Fibroblast of lung (primary cell): ENCODE results near the gene KCP. TPM values are rescaled to one million over a fixed set of nuclear protein-coding genes. Genes with fewer than 3 reads are reported as not detected.
A peak's percentile ranks its signal among the peaks of the same experiment; 100 is the strongest.

Experiments
- DNase-seq, 2 donors: peaks; one replicate each; pipeline versions ENCODE4 v3.0.0 to v3.0.0-alpha.2; 2010; ENCODE audit warnings: low read depth in 2 of 2
- H2AFZ ChIP-seq: 2 replicates; pipeline ENCODE4 v1.5.1; 2012; ENCODE audit warnings: low read length, control low read depth, inconsistent platforms
- H3K27ac ChIP-seq: 2 replicates; pipeline ENCODE4 v1.5.1; 2011; ENCODE audit warnings: low read length, control low read depth; ENCODE audit not compliant: insufficient read depth
- H3K27me3 ChIP-seq: 2 replicates; pipeline ENCODE4 v1.5.1; 2011; ENCODE audit warnings: mild to moderate bottlenecking, low read length; ENCODE audit not compliant: control insufficient read depth, insufficient read depth
- H3K36me3 ChIP-seq: 2 replicates; pipeline ENCODE4 v1.5.1; 2011; ENCODE audit warnings: low read length; ENCODE audit not compliant: control insufficient read depth, insufficient read depth
- H3K4me1 ChIP-seq: 2 replicates; pipeline ENCODE4 v1.5.1; 2011; ENCODE audit warnings: low read length; ENCODE audit not compliant: control insufficient read depth, insufficient read depth; ENCODE audit errors: extremely low read depth
- H3K4me2 ChIP-seq: 2 replicates; pipeline ENCODE4 v1.5.1; 2011; ENCODE audit warnings: low read length, control low read depth; ENCODE audit not compliant: insufficient read depth; ENCODE audit errors: extremely low read depth
- H3K4me3 ChIP-seq, 4 experiments: fragments of 200-600 bp in 1 of 4; sonication (generic) in 1 of 4; replicated peaks in 1 of 4; 2 replicates each; pipeline ENCODE4 v1.5.1; 2011 to 2016; ENCODE audit warnings: low read length in 4 of 4, low read depth in 3 of 4, mild to moderate bottlenecking in 3 of 4, control low read depth in 2 of 4, inconsistent platforms in 1 of 4, mixed read lengths in 1 of 4; ENCODE audit not compliant: insufficient read depth in 1 of 4; ENCODE audit errors: control extremely low read depth in 1 of 4
- H3K79me2 ChIP-seq: 2 replicates; pipeline ENCODE4 v1.5.1; 2012; ENCODE audit warnings: mild to moderate bottlenecking, low read length, inconsistent platforms; ENCODE audit not compliant: control insufficient read depth, insufficient read depth
- H3K9ac ChIP-seq: 2 replicates; pipeline ENCODE4 v1.5.1; 2011; ENCODE audit warnings: mild to moderate bottlenecking, low read length, control low read depth; ENCODE audit not compliant: insufficient read depth
- H3K9me3 ChIP-seq: 2 replicates; pipeline ENCODE4 v1.5.1; 2012; ENCODE audit warnings: low read depth, low read length; ENCODE audit not compliant: control insufficient read depth, insufficient read depth
- H4K20me1 ChIP-seq: 2 replicates; pipeline ENCODE4 v1.5.1; 2011; ENCODE audit warnings: low read length; ENCODE audit not compliant: control insufficient read depth, insufficient read depth; ENCODE audit errors: extremely low read depth
- CTCF ChIP-seq, 2 donors: IDR thresholded peaks in 1 of 2; conservative IDR thresholded peaks in 1 of 2; 1 replicate in 1 of 2; 2 replicates in 1 of 2; pipeline ENCODE4 v1.5.1; 2011 to 2012; ENCODE audit warnings: low read length in 2 of 2, control low read depth in 1 of 2, inconsistent platforms in 1 of 2, low read depth in 1 of 2, mild to moderate bottlenecking in 1 of 2
- EZH2 ChIP-seq: IDR thresholded peaks from 2 replicates; pipeline ENCODE4 v1.5.1; 2012; ENCODE audit warnings: low read length, control low read depth, mild to moderate bottlenecking; ENCODE audit errors: missing control alignments
- polyA plus RNA-seq, 2 donors: library from polyadenylated mRNA; depleted of rRNA in 1 of 2; stranded (reverse) in 1 of 2; unstranded in 1 of 2; fragments of >200 nt; gene quantifications; 2 replicates each; pipeline ENCODE4 v1.2.1, GENCODE V29; 2011 to 2012; ENCODE audit warnings: missing spikeins in 1 of 2
- total RNA-seq: library from RNA; depleted of rRNA; stranded (reverse); fragments of >200 nt; gene quantifications from 2 replicates; pipeline ENCODE4 v1.2.1, GENCODE V29; 2014

Gene KCP
- total and polyA plus RNA-seq, 2 donors (not counting 1 experiment from before 2014, with no cell fraction given) = 0.08 to 0.50 TPM

GRCh38 chr7:128912281-128912680 lies 1.8 kb upstream of the KCP start:
- TF ChIP-seq CTCF (conservative IDR thresholded peaks at IDR 0.05 in 1 of 2, IDR thresholded peaks at IDR 0.05 in 1 of 2; ENCODE audit: low read depth in 1 of 2, low read length in 2 of 2) = no peak
- TF ChIP-seq EZH2 = no peak
- H3K4me2 ChIP-seq = no peak overlapping the region
- H3K9ac ChIP-seq = no peak overlapping the region
- no peak for DNase-seq
- H2AFZ ChIP-seq = no peak overlapping the region
- H3K4me3 ChIP-seq = no peak overlapping the region
- no peaks in the 10 kb centered on the region for H3K79me2 ChIP-seq
- no peaks in the 10 kb centered on the region for H3K4me1 ChIP-seq
- peaks cover 37% of the 10 kb centered on the region for H3K27me3 ChIP-seq
- no peaks in the 10 kb centered on the region for H3K36me3 ChIP-seq
- no peak overlapping the region for H3K27ac ChIP-seq
- no peaks in the 10 kb centered on the region for H3K9me3 ChIP-seq
- H4K20me1 ChIP-seq = no peaks in the 10 kb centered on the region

- H4K20me1 ChIP-seq = no peaks in the 10 kb centered on the region
- H3K27me3 ChIP-seq = peaks cover 31% of the 10 kb centered on the region
- TF ChIP-seq CTCF (conservative IDR thresholded peaks at IDR 0.05 in 1 of 2, IDR thresholded peaks at IDR 0.05 in 1 of 2; ENCODE audit: low read depth in 1 of 2, low read length in 2 of 2) (no peak), EZH2 (peak; percentile 65)
- no peak overlapping the region for H3K4me2 ChIP-seq
- no peaks in the 10 kb centered on the region for H3K9me3 ChIP-seq
- no peak for DNase-seq
- H3K79me2 ChIP-seq = no peaks in the 10 kb centered on the region
- no peak overlapping the region for H3K4me3 ChIP-seq
- H3K27ac ChIP-seq = no peak overlapping the region
- no peak overlapping the region for H3K9ac ChIP-seq
- no peaks in the 10 kb centered on the region for H3K4me1 ChIP-seq
- H2AFZ ChIP-seq = no peak overlapping the region
- H3K36me3 ChIP-seq = no peaks in the 10 kb centered on the region
Measured at GRCh38 chr7:128911423-128912031, 1.0 kb upstream of the KCP start.

- Histone ChIP-seq H3K36me3 (no peaks in the 10 kb centered on the region), H3K27me3 (peaks cover 23% of the 10 kb centered on the region), H3K4me1 (no peaks in the 10 kb centered on the region), H2AFZ (peak overlapping the region; percentile 63), H3K4me2 (peak overlapping the region; percentile 95), H3K9me3 (no peaks in the 10 kb centered on the region), H3K9ac (no peak overlapping the region), H3K27ac (no peak overlapping the region), H3K4me3 (peak overlapping the region; percentile 18 to 66 (median 33)), H4K20me1 (no peaks in the 10 kb centered on the region), H3K79me2 (no peaks in the 10 kb centered on the region)
- DNase-seq = peak; percentile 42 to 66
- TF ChIP-seq EZH2 = peak; percentile 70
- no peak for TF ChIP-seq CTCF (conservative IDR thresholded peaks at IDR 0.05 in 1 of 2, IDR thresholded peaks at IDR 0.05 in 1 of 2; ENCODE audit: low read depth in 1 of 2, low read length in 2 of 2)
Measured at GRCh38 chr7:128909625-128910568, 612 bp downstream of the KCP start.
